ENCODE measurements around the gene GSG1L2. TPM values are rescaled to one million over a fixed set of nuclear protein-coding genes. Genes with fewer than 3 reads are reported as not detected.
"Not testable (repeated sequence)": the region's sequence is repeated elsewhere in the genome, so short reads cannot be mapped to it uniquely, and the experiment has no call there.

Gene GSG1L2
- polyA plus RNA-seq, 3 donors, result not detected

DNA sequence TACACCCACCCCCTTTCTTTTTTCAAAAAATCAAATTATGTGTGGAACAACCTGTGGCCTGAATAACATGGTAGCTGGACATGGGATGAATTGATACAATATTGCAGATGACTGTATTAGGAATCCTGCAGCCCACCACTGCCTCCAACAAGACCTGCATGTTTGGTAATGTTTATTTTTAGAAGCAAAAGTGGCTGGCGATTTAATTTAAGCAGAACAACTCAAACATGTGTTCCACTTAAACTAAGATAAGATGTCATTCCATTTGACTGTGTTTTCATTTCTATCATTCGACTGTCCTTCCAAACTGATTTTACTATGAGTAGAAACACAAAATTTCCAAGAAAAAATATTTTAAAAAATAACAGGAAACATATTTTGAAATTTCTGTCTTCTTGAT lies 20.4 kb downstream of the GSG1L2 start:
- 54 to 74% (median 66%) methylated on average over 2 of the region's 2 CpGs for WGBS, 3 donors
- H3K27ac ChIP-seq (ENCODE audit: low read depth, low read length), result no peak overlapping the region

DNA sequence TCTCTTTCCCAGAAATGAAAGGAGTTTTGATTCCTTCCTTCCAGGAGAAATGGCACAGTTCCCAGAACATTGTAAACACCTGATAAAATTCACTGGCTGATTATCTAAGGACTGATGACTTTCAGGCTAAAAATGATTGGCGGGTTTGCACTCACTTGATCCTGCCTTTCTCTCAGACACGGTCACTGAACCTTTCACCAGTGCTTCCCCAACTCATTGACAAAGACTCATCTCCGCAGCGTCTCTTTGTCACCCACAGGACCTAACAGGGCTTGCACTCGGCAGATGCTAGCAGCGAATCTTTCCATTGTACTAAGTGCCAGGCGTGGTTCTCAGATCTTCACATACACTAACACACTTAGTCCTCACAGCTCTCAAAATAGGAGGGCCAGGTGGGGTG lies 23.2 kb downstream of the GSG1L2 start:
- 70 to 88% (median 83%) methylated on average over 7 of the region's 7 CpGs for WGBS, 3 donors
- no peak overlapping the region for H3K27ac ChIP-seq (ENCODE audit: low read depth, low read length)

DNA sequence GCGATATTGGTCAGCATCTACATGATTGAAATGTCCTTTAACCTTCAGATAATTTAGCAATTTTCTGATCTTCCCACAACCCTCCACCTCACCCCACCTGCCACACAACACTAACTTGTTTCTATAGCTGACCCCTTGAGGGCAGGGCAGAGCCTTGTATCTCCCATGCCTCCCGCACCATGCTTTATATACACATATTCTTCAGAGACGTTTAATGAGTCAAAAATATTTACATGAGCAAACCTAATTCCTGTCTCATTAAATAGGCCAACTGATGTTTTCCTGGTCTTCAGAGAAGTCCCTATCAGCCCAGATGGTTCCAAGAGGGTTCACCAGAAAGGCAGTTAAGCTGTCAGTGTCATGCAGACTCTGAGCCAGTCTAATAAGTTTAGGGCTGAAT lies 23.9 kb downstream of the GSG1L2 start:
- H3K27ac ChIP-seq (ENCODE audit: low read depth, low read length), result no peak overlapping the region
- 71 to 81% (median 77%) methylated on average over 3 of the region's 3 CpGs for WGBS, 3 donors

DNA sequence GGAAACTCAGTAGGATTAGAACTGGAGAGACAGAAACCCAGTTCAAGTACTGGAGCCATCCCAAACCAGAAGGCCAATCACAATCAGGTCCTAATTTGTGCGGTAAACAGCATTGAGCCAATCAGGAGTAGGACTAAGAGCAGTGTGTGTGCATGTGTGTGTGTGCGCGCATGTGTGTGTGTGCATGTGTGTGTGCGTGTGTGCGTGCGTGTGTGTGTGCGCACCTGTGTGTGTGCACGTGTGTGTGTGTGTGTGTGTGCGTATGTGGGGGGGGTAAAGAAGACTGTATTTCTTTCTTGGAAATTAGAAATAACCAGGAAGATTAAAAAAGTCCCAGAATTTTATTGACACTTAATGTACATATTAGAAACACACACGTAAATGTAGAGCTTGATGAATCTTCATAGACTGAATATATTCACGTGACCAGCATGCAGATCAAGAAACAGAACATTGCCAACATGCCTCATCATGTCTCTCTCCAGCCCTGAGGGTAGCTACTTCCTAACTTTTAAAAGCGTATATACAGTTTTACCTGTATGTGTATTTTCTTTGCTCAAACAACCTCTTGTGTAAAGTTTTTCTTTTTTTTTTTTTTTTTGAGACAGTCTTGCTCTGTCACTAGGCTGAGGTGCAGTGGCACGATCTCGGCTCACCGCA lies 29.6 kb downstream of the GSG1L2 start:
- no peak overlapping the region for H3K27ac ChIP-seq (ENCODE audit: low read depth, low read length)
- 92 to 96% (median 93%) methylated on average over 15 of the region's 15 CpGs for WGBS, 3 donors

DNA sequence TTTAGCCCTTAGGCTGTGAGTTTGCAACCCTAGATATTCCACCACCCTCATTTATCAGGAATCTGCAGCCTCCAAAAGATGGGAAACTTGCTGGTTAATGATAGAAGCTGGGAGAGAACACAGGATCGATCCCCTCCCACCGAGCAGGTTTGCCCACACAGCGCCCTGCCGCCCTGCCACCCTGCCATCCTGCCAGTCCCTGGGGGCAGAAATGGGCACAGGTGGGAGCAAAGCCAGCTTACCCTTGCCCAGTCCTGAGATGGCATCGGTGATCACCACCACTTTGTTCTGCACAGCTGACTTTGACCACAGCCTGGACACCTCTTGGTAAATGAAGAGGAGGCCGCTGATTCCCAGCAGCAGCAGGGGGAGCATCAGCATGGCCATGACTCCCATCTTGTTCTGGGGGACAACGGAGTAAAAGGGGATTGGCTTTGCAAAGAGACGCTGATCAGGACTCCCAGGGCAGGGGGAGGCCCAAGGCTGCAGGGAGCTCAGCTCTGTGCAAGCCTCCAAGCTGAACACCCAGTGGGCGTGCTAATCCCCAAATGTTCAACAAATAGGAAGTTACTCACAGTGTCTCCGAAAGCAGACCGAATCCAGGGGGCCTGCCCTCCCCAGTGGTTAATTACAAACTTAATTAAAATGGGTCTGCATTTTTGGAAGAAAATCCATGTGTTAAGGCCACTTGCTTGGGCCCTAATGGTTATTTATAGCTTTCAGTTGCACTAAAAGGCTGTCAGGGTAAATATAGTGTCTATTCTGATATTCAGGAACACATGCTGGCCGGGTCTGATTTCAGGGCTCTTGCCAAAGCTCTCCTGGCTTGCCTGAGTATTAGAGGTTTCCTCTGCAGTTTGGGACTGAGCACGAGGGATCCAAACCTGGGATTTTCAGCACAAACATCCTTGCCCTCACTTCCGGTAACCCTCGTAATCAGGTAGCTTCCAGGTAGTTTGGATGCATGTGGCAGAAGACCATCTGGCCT lies 30.7 kb downstream of the GSG1L2 start, which contains the start of gene DHRS7C:
Gene DHRS7C (minus strand): TSS at position 704 of the 988 bp plus-strand sequence. CDS start 308 bp downstream, at position 396.
- 70 to 76% (median 71%) methylated on average over 15 of the region's 15 CpGs for WGBS, 3 donors
- H3K27ac ChIP-seq (ENCODE audit: low read depth, low read length), result no peak within 1 kb of the TSS

DNA sequence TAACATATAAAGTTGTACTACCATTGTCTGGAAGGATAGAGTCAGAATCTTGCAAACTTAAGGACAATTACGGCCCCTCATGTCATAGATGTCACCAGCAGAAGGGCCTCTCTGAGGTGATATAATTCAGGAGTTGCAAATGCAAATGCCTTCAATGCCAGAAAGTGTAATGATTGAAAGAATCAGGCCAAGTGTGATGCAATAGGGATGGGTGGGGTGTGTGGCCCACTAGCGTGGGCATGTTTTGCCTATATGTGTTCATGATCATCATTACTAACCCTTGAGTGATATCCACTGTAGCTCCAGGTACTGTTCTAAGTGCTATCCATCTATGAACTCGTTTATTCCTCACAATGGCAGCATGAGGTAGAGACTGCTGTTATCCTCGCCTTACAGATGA lies 31.6 kb downstream of the GSG1L2 start:
- 72 to 83% (median 79%) methylated on average over 4 of the region's 4 CpGs for WGBS, 3 donors
- no peak overlapping the region for H3K27ac ChIP-seq (ENCODE audit: low read depth, low read length)

DNA sequence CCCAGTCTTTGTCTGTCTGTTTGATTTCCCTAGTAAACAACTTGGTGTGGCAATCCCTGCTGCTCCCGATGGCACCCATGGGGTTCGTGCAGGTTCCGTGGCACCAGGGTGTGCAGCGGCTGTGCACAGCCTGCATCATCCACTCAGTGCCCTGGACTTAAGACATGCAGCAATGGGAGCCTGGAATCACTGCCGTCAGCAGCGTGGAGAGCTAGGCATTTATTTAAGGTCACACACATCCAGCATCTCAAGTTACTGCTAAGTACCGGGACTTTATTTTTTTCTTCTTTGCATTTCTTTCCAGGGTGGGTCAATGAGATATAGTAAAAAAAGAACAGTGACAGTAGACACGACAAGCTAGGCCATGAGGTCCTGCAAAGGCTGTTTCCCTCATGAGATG lies 33.3 kb downstream of the GSG1L2 start:
- no peak overlapping the region for H3K27ac ChIP-seq (ENCODE audit: low read depth, low read length)
- 66 to 88% (median 87%) methylated on average over 8 of the region's 8 CpGs for WGBS, 3 donors

DNA sequence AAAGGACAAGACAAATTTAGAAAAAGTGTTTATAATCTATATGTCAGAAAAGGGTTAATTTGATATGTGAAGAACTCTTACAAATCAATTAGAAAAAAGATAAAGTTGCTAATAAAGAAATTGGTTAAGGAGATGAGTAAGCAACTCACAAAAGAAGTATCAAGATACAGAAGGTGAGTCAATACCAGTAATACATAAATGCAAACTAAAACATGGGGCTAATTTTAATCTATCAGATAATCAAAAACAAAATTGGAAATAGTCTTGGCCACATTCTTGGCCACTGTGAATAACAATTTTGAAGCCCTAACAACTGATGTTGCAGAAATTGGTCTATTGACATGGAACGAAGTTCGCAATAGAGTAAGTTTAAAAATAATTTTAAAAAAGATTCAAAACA lies 37.3 kb downstream of the GSG1L2 start:
- H3K27ac ChIP-seq (ENCODE audit: low read depth, low read length), result no peak overlapping the region
- 95 to 97% (median 95%) methylated on average over 2 of the region's 2 CpGs for WGBS, 3 donors

DNA sequence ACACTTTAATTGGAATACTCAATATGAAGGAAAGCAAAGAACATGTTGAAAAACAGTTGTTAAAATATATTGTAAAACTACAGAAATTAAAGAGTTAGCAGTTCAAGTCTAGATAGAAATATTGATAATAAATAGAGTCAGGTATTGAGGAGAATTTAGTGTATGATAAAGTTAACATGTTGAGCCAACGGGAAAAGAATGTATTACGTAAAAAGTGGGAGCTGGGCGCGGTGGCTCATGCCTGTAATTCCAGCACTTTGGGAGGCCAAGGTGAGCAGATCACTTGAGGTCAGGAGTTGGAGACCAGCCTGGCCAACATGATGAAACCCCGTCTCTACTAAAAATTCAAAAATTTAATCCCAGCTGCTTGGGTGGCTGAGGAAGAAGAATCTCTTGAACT lies 38.4 kb downstream of the GSG1L2 start:
- WGBS, 3 donors, result 91 to 92% (median 91%) methylated on average over 5 of the region's 5 CpGs
- H3K27ac ChIP-seq (ENCODE audit: low read depth, low read length), result not testable (repeated sequence)

DNA sequence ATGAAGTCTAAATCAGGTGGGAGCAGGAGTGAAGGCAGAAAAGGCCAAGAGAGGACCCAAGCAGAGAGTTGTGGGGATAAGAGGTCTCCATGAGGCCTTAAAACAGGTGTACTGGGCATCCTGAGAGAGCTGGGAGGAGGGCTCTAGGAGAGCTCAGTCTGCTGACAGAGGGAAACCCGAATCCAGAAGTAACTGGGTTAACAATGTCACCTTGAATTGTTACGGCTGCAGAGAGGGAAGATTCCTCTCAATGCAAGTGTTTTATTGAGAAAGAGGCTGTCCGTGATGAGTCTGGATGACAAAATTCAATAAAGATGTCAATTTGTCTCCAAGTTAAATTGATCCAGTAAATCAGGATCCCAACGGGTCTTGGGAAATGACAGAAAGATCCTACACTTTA lies 38.8 kb downstream of the GSG1L2 start:
- 66 to 78% (median 70%) methylated on average over 4 of the region's 4 CpGs for WGBS, 3 donors
- no peak overlapping the region for H3K27ac ChIP-seq (ENCODE audit: low read depth, low read length)

DNA sequence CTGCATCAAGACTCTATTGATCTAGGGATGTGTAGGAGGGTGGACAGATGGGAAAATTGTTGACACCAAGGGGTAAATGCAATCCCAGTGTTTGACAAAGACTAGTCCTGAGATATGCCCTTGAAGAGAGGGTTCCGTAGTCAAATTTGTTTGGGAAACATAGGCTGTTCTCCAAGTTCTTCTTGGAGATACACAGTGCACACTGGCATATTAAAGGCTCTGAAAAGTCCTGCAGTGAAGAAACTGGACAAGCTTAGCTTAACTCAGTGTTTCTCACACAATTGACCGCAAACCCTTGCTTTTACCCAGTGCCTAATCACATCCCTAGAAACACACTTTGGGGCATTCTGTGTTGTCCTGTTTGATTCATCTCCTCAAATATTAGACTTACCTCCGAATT lies 41.3 kb downstream of the GSG1L2 start:
- WGBS, 3 donors, result 74 to 92% (median 91%) methylated on average over 3 of the region's 3 CpGs

DNA sequence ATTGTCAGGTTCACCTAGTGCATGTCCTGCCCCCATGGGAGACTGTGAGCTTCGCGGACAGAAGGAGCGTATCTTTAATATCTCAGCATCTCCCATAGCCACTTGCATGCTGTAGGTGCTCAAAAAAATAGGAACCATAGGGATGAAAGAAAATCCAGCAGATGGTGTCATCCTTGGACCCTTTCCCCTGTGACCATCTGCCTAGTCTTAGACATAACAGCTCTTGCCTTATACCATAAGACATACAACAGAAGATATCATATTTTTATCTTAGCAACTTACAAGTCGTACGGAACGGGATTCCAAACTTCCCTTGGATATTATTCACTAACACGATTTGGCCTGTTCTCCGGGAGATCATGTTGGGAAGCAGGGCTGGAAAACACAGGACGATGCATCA lies 45.0 kb downstream of the GSG1L2 start:
- 78 to 92% (median 87%) methylated on average over 9 of the region's 9 CpGs for WGBS, 3 donors
- no peak overlapping the region for H3K27ac ChIP-seq (ENCODE audit: low read depth, low read length)

More for the DNA sequence above, 41.3 kb downstream of the GSG1L2 start:
- H3K27ac ChIP-seq (ENCODE audit: low read depth, low read length), result no peak overlapping the region

DNA sequence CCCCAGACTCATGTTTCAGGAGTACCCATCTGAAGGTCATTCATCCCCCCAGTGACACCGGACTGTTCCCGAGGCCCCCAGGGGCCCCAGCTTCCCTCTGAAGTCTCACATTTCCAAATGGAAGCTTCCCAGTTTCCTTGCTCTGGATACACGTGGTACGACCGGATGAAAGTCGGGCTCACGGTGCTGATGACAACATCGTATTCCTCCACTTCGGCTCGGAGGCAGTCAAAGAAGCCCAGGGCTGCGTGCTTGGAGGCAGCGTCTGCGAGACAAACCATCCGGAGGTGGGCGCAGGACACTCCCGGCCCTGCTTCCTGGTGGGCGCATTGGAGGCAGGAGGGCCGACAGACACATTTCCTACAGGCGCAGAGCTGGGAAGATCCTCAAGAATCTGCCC lies 49.2 kb downstream of the GSG1L2 start:
- 63 to 74% (median 73%) methylated on average over 19 of the region's 19 CpGs for WGBS, 3 donors
- H3K27ac ChIP-seq (ENCODE audit: low read depth, low read length), result no peak overlapping the region

DNA sequence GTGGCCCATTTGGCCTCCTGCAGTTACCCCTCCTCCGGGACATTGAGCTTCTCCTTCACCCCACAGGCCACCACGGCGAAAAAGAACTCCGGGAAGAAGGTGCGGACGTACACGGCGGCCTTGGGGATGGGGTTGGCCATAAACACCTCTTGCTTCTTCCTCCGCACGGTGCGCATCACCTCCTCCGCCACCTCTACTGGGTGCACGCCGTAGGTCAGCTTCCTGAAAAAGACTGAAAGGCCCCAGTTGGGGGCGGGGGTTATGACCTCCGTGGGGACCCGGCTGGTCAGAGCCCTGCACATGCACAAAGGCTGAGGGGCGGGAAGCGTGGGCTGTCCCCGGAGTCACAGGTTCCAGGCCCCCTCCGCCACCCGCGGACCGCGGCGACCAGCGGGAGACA lies 50.4 kb downstream of the GSG1L2 start:
- 88 to 94% (median 92%) methylated on average over 27 of the region's 27 CpGs for WGBS, 3 donors
- H3K27ac ChIP-seq (ENCODE audit: low read depth, low read length), result no peak overlapping the region

DNA sequence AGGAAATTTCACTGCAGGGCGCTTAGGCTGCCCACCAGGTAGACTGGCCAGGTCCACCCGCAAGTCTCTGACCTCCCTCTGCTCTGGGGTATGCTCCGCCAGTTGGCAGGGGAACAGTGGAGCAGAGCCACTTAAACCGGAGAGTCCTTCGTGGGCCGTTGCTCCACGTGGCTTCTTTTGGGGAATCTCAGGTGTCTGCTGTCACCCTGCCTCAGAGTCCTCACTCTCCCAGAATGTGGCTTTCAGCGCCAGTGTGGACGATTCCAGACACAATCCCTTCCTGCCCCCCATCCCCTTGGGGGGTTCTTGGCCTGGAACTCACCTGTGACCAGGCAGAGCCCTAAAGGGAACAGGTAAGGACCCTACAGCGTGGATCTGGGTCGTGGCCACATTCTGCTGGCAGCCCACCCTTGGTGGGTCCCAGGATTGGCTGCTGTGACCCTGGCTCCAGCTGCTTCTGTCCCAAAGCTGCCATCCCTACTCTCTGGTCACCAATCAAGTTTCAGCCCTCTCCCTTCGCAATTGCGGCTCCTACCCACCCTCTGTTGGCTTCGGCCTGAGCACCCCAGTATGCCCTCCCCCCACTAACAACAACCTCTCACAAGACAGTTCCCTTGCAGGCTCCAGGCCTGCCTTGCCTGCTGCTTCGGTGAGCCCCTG lies 52.7 kb downstream of the GSG1L2 start:
- no peak overlapping the region for H3K27ac ChIP-seq (ENCODE audit: low read depth, low read length)
- 79 to 88% (median 88%) methylated on average over 15 of the region's 15 CpGs for WGBS, 3 donors

DNA sequence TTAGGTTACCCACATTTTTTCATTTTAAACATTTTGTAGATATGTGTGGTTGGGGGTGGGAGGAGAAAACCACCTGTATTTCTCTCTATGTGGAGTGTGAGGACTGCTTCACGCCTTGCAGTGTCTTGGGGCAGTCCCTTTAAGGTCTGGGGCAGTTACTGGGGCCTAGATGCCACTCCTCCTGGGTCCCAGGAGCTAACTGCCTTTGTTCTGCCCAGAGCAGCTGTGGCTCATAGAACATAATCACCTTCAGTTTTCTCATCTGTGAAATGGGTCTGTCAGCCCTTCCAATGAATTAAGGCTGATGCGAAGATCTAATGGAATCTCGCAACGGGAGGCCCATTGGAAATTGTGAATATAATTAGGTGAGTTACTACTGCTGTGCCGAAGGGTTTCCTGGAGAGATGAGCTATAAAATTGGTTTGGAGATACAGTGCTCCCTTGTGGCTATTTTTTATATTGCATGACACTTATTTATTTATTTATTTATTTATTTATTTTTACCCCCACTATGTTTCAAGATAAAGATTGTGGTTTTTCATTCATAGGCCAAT lies 53.4 kb downstream of the GSG1L2 start:
- no peak overlapping the region for H3K27ac ChIP-seq (ENCODE audit: low read depth, low read length)
- 33 to 39% (median 37%) methylated on average over 5 of the region's 5 CpGs for WGBS, 3 donors

DNA sequence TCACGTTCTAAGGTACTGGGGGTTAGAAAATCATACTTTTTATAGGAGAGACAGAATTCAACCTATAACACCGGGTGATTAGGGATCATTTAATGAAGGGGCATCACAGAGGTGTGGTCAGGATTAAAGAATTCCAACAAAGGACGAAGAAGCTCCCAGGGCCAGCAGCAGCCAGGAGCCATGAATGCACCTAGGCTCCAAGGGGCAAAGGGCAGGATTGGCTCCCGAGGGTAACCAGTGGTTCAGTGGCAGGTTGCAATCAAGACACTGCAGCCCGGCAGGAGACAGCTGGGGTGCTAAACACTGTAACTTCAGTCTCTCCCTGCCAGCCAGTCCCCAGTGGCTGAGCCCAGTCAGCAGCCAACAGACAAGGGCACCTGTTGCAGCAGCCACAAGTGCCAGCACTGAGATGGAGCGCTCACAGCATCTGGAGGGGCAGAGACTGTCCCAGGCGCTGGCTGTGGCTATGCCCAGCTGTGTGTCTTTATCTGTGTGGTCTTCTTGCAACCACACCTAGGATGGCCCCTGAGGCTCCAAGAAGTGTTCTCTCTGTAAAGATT lies 54.4 kb downstream of the GSG1L2 start:
- WGBS, 3 donors, result 71 to 83% (median 82%) methylated on average over 7 of the region's 7 CpGs
- H3K27ac ChIP-seq (ENCODE audit: low read depth, low read length), result no peak overlapping the region

DNA sequence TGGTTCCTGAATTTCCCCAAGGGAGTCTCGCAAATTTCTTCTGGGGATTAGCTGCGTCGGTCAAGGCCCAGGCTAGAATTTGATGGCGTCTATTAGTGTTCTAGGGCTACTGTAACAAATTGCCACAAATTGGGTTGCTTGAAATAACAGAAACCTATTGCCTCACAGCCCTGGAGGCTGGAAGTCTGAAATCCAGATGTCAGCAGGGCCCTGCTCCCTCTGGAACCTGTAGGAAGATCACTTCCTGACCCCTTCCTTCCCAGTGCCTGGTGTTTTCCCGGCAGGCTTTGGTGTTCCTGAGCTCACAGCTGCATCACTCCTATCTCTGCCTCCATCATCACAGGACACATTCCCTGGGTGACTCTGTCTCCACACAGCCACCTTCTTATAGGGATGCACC lies 54.9 kb downstream of the GSG1L2 start:
- 48 to 61% (median 59%) methylated on average over 5 of the region's 5 CpGs for WGBS, 3 donors
- H3K27ac ChIP-seq (ENCODE audit: low read depth, low read length), result no peak overlapping the region
